MM.1S (cell line): ENCODE measurements around the gene APOL4.

ENCODE experiments used
- EZH2phosphoT487 ChIP-seq: fragments of 300-600 bp; sonication (generic); IDR thresholded peaks from 2 replicates; pipeline ENCODE4 v1.6.1; 2018; ENCODE audit warnings: antibody characterized with exemption, low read length
- TF ChIP-seq, protein P1 (sequence below): fragments of 300-600 bp; sonication (generic); IDR thresholded peaks from 2 replicates; pipeline ENCODE4 v1.5.1; 2016; ENCODE audit warnings: antibody characterized with exemption, low read length, mixed read lengths

DNA sequence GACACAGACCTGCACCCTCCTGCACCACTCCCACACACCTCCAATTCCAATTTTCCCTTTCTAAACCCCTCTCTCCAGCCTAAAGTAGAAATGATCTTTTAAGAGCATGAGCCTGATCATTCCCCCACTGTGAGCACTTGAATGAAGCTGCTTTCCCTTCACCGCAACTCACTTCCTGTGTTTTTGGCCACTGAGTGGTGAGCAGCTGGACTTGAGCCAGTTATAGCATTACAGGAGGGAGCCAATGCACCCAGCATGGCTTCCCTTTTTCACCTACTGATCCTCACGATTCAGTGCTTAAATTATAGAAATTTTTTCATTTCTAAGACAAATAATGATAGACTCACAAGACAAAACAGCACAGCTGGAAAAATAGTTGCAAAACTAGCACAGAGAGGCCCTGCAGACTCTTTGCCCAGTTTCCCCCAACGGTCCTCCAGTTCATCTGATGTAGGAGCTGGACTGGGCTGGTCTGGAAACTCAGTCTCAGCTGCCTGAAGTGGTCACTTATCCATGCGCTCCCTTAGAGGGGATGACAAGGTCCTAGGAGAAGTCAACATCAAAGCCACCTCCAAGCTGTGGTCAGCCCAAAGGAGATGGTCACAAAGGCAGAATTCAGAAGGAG lies 9.7 kb upstream of the APOL4 start:
- TF ChIP-seq, protein P1, sequence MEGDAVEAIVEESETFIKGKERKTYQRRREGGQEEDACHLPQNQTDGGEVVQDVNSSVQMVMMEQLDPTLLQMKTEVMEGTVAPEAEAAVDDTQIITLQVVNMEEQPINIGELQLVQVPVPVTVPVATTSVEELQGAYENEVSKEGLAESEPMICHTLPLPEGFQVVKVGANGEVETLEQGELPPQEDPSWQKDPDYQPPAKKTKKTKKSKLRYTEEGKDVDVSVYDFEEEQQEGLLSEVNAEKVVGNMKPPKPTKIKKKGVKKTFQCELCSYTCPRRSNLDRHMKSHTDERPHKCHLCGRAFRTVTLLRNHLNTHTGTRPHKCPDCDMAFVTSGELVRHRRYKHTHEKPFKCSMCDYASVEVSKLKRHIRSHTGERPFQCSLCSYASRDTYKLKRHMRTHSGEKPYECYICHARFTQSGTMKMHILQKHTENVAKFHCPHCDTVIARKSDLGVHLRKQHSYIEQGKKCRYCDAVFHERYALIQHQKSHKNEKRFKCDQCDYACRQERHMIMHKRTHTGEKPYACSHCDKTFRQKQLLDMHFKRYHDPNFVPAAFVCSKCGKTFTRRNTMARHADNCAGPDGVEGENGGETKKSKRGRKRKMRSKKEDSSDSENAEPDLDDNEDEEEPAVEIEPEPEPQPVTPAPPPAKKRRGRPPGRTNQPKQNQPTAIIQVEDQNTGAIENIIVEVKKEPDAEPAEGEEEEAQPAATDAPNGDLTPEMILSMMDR = no peak
- TF ChIP-seq EZH2phosphoT487 = no peak
